HepG2 (cell line): ENCODE data around the gene TM4SF4. TPM values are rescaled to one million over a fixed set of nuclear protein-coding genes. Genes with fewer than 3 reads are reported as not detected.

Experiments
- GATAD1 ChIP-seq: IDR thresholded peaks from 2 replicates; pipeline ENCODE4 v1.6.1; 2016; ENCODE audit warnings: missing genetic modification reagents, missing compliant biosample characterization
- KMT2A ChIP-seq: sonication (generic); formaldehyde crosslinking; IDR thresholded peaks from 2 replicates; pipeline ENCODE4 v1.4.0; 2020; ENCODE audit warnings: missing genetic modification reagents
- NCOA2 ChIP-seq: sonication (generic); formaldehyde crosslinking; IDR thresholded peaks from 2 replicates; pipeline ENCODE4 v1.8.0; 2022; ENCODE audit warnings: inconsistent platforms
- POGK ChIP-seq: sonication (generic); formaldehyde crosslinking; conservative IDR thresholded peaks from 2 replicates; pipeline ENCODE4 v1.8.0; 2022; ENCODE audit warnings: mild to moderate bottlenecking, moderate library complexity, missing genetic modification reagents
- SKIL ChIP-seq: sonication (generic); formaldehyde crosslinking; IDR thresholded peaks from 2 replicates; pipeline ENCODE4 v1.8.0; 2022; ENCODE audit warnings: missing genetic modification reagents, mild to moderate bottlenecking, moderate library complexity, borderline replicate concordance
- TBX2 ChIP-seq: sonication (generic); formaldehyde crosslinking; IDR thresholded peaks from 2 replicates; pipeline ENCODE4 v1.5.0; 2020; ENCODE audit warnings: missing genetic modification reagents, mild to moderate bottlenecking, borderline replicate concordance
- ZNF235 ChIP-seq: sonication (generic); formaldehyde crosslinking; IDR thresholded peaks from 2 replicates; pipeline ENCODE4 v1.8.1; 2023; ENCODE audit warnings: mild to moderate bottlenecking, missing genetic modification reagents, borderline replicate concordance
- ZNF407 ChIP-seq: sonication (generic); formaldehyde crosslinking; IDR thresholded peaks from one replicate; pipeline ENCODE4 v1.5.1; 2020; ENCODE audit warnings: mild to moderate bottlenecking, missing genetic modification reagents; ENCODE audit errors: not compliant biosample characterization
- polyA plus RNA-seq, 8 experiments: library from polyadenylated mRNA; depleted of rRNA in 3 of 8; stranded (reverse) in 7 of 8; unstranded in 1 of 8; fragments of >200 nt; fragmentation: Illumina TruSeq in 4 of 8; extraction: Trizol in 4 of 8; gene quantifications; 2 replicates each; pipeline versions ENCODE4 v1.2.1 to v1.2.3, GENCODE V29; 2011 to 2016; ENCODE audit warnings: low read depth in 4 of 8, missing spikeins in 1 of 8, mixed read lengths in 1 of 8; ENCODE audit not compliant: insufficient read depth in 1 of 8
- total RNA-seq, 5 experiments: library from RNA; depleted of rRNA; stranded (reverse); fragments of >200 nt; fragmentation: Illumina TruSeq; extraction: Trizol; gene quantifications; 2 replicates each; pipeline ENCODE4 v1.2.3, GENCODE V29; 2016; ENCODE audit warnings: low read depth in 1 of 5

Gene TM4SF4
- total and polyA plus RNA-seq, 2 of the 13 experiments (the other 11 are each of a cell fraction or from before 2014, with no cell fraction given): 0.63 to 0.95 TPM

- no peak for TF ChIP-seq ZNF407
- TF ChIP-seq POGK (CRISPR knock-in tag): 0 out of 2 replicates have a peak, but pooled peaks have one; percentile 45
- TF ChIP-seq GATAD1 (CRISPR knock-in tag): 0 out of 2 replicates have a peak, but pooled peaks have one; percentile 15
- peak; percentile 33; the same call in 1 of the 2 replicates for TF ChIP-seq NCOA2
- TF ChIP-seq ZNF235 (CRISPR knock-in tag): no peak
- no peak for TF ChIP-seq TBX2 (CRISPR knock-in tag)
- TF ChIP-seq KMT2A (CRISPR knock-in tag): peak; percentile 41; the same call in 1 of the 2 replicates
- no peak for TF ChIP-seq SKIL (CRISPR knock-in tag)
Observed at GRCh38 chr3:149480326-149481017, 6.0 kb downstream of the TM4SF4 start (continued).
